HG03095 (cell line): Measurements from ENCODE around the gene NR1H4.
"Not testable (repeated sequence)": the region's sequence is repeated elsewhere in the genome, so short reads cannot be mapped to it uniquely, and the experiment has no call there.

Experiments used
- ATAC-seq: cut with Tn5 transposase; IDR thresholded peaks from one replicate; pipeline ENCODE4 v1.9.1; 2021; ENCODE audit warnings: moderate library complexity; ENCODE audit not compliant: unreplicated experiment

NR1H4 gene

DNA sequence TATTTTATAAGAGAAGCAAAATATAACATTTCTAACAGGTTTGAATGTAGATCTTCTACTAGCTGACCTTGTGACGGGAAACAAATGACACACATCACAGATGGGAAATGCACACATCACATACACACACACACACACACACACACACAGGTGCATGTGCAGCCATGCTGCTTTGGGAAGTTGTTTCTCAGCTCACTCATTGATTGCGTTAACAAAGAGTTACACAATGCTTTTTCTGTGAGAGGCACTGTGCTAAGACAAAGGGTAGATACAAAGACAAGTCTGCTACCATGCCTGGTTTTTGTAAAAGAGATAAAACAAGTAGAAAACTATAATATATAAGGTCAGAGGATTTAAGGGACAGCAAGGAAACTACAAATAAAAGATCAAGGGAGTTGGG is 1.3 kb upstream of the NR1H4 start:
- no peak for ATAC-seq

- no peak for ATAC-seq
Measured at GRCh38 chr12:100473050-100473715, 483 bp upstream of the NR1H4 start.

DNA sequence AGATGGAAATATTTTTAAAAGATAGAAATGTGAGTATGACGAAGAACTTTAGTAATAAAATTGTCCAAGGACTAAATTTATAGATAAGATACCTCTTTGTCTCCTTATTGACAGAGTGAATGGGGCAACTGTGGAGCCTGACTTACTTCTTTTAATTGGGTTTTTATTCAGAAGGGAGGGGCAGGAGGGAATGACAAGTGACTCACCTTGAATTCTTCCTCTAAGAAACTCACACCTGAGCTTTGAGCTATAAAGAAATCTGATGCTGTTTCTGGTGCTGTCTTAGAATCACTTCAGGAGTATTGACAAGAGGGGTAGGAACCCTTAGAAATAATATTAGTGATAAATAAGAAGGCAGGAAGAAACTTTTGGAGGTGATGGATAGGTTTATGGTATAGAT is 951 bp downstream of the NR1H4 start:
- ATAC-seq, result no peak

DNA sequence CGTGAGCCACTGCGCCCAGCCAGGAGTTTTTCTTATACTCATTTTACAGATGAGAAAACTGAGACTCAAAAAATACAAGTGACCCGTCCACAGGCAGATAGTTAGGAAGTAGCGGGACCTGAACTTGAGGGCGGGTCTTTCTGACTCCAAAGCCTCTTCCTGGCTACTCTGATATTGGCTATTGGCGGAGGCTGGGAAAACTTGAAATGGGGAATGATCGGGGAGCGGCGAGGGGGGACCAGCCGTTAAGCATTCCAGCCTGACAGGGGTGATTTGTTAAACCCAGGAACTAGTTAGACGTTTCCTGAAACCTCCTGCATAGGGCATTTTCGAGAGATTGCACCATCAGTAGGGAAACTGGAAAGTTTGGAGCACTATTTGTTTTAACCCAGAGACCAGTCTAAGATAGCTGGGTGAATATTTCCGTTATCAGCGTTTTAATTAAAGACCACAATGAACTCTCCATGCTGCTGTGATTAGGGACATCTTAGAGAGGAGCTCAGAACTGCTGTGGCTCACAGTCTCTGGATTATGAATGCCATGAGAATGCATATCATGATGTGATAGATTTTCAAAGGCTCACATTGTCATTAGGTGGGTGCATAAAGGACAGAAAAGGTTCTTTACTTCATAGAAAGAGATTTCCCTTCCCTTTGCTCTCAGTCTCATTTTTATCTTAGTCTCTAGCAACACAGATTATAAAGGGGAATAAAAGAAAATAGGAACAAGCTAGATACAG is 2.5 kb downstream of the NR1H4 start:
- ATAC-seq, result no peak

DNA sequence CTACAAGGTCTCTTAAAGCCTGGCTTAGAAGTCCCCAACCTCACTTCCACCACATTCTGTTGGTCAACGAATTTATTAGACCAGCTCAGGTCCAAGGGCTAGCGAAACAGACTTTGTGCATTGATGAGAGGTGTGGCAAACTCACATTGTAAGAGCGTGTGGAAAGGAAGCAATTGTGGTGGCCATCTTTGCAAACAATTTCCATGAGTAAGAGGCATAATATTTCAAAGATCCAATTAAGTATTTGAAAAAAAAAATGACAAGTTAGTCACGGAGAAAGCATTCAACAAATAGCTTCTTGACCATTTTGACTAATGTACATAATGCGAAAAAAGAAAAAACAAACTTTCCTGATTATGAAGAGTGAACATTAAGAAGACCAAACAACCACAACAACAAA is 7.4 kb downstream of the NR1H4 start:
- no peak for ATAC-seq

- ATAC-seq, result no peak
Measured at GRCh38 chr12:100484183-100484886, 10.7 kb downstream of the NR1H4 start.

DNA sequence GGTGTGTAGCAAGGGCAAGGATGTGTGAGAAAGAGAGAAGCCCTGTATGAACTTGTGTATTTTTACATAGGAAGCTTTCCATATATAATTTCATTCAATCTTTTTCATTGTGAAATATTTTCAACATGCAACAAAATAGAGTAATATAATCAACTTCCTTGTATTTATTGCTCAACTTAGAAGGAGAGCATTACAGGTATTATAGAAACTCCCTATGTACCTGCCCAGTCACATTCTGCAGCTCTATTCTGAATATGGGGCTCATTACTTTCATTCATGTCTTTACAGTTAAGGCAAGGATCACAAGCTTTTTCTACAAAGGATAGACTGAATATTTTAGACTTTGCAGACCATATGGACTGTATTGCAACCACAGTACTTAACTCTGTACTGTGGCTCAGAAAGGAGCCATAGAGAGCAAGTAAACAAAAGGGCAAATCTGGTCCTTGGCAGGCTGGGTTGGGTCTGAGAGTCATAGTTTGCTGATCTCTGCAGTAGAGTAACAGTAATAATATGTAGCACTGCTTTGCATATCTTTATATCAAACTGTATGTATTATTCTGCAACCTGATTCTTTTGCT is 11.3 kb downstream of the NR1H4 start:
- no peak for ATAC-seq

DNA sequence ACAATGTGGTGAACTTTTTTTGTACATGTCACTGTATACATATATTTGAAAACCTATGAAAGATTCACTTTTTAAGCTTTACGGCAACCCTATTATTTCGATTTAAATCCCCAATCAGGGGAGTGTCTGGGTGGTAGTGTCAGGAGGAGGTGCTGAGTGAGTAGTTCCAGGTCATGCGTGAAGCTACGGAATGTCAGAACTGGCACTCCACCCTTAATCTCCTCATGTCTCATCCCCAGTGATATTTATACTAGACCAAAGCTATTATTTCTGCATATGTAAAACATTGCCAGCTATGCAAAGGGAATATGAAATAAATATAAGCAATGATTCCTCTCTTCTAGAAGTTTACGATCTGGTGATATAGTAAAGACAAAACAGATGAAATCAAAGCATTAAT is 12.3 kb downstream of the NR1H4 start:
- no peak for ATAC-seq

DNA sequence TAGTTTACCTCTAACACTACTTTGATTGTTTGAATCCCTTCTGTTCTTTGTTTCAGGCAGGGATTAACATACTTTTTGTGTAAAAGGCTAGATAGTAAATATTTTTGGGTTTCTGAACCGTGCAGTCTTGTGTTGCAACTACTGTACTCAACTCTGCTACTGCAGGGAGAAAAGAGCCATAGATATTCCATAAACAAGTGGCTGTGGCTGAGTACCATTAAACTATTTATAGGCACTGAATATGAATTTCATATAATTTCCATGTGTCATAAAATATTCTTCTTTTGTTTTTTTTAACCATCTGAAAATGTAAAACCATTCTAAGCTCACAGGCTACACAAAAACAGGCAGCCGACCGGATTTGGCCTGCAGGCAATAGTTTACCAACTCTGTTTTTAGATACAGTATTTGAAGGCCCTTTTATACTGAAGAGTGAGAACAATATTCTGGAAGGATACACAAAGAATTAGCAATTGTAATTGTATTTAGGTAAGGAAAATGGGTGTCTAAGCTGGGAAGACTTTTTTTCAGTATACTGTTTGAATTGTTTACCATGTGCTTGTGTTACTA is 15.7 kb downstream of the NR1H4 start:
- ATAC-seq, result no peak

GRCh38 chr12:100490056-100490455 is 16.4 kb downstream of the NR1H4 start:
- ATAC-seq, result no peak

GRCh38 chr12:100491104-100491503 is 17.4 kb downstream of the NR1H4 start:
- no peak for ATAC-seq

- ATAC-seq, result no peak
Measured at GRCh38 chr12:100493396-100494012, 19.8 kb downstream of the NR1H4 start.

DNA sequence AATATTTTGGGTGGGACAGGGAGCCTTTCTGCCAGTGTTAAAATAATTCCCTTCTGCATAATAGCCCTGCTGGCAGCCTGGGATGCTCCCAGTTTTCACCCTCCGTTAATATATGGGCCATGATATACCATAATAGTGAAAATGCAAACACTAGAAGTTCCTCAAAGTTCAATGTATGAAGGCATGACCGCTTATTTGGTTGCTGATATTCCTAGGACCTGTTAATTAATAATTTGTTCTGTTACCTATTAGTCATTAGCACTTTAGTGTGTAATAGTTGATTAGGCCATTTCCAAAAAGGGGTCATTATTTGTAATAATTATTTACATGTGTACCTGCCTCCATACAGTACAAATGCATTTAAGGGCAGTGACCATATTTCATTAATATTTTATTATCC is 20.4 kb downstream of the NR1H4 start:
- no peak for ATAC-seq

GRCh38 chr12:100494538-100494937 is 20.9 kb downstream of the NR1H4 start:
- no peak for ATAC-seq

DNA sequence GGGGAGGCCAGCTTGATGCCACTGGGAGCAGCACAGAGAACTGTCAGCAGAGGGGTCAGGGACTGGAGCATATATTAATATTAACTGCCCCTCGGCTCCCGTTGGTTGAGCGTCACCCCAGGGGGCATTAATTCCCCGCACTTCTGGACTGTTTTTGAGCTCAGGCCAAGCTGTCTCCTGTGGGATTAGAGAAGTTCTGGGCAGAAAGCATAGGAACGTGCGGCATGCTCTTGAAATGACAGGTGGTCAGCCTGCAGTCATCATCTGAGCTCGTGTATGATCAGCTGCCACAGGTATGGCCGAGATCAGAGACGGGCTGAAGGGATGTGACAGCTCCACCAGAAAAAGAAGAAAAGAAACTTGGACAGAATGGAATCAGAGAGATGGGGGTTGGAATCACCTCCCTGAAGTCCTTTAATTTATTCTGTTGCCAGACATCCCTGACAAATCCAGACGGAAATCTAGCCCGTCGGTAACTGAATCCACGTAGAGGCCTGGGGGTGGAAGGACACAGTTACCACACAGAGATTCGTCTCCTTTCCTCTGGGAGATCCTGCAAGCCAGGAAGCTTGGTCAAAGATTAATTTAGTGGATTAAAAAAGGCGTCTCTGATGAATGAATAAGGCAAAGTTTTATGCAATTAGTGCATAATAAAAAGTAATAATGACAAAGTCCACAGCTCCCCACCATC is 23.6 kb downstream of the NR1H4 start:
- no peak for ATAC-seq

GRCh38 chr12:100498141-100498540 is 24.5 kb downstream of the NR1H4 start:
- ATAC-seq, result no peak

- ATAC-seq, result no peak
Measured at GRCh38 chr12:100499416-100499815, 25.8 kb downstream of the NR1H4 start.

GRCh38 chr12:100502718-100503117 is 29.1 kb downstream of the NR1H4 start:
- ATAC-seq, result not testable (repeated sequence)

DNA sequence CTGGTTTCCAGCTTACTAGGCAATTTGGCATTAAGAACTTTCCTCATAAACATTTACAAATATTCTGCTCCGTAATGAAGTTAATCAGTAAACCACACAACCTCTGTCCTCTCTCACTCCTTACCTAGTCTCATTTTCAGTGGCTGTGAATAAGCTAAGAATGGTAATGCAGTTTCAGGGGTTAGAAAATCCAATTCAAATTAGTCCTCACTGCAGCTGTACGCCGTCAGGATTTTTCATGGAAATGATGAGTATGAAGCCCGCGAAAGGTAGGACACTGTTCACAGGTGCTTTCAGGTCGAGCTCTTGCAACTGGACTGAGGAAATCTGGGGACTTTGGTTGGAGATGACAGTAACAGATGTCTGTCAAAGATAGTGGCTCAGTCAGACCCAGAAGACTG is 29.6 kb downstream of the NR1H4 start:
- ATAC-seq, result no peak

DNA sequence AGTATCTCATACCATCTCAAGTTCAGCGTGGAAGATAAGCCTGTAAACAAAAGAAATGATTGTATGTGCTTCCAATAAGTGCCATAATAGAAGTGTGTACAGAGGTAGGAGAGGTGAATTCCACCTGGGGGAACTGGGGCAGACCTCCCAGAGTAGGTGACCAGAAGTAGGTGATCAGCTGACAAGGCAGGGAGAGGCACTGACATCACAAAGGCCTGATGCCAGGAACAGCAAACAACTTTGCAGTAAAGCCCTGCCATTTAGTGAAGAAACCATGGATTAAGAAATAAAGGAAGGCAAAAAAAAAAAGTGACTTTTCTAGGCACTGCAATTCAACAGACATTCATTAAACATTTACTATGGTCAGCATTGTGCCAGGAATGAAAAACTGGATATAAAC is 31.1 kb downstream of the NR1H4 start:
- ATAC-seq, result no peak
